HG02642 (cell line): ENCODE measurements around the gene KIAA0040.

Experiments used
- ATAC-seq: cut with Tn5 transposase; IDR thresholded peaks from one replicate; pipeline ENCODE4 v1.9.1; 2021; ENCODE audit warnings: mild to moderate bottlenecking; ENCODE audit not compliant: unreplicated experiment, poor library complexity

KIAA0040 gene

DNA sequence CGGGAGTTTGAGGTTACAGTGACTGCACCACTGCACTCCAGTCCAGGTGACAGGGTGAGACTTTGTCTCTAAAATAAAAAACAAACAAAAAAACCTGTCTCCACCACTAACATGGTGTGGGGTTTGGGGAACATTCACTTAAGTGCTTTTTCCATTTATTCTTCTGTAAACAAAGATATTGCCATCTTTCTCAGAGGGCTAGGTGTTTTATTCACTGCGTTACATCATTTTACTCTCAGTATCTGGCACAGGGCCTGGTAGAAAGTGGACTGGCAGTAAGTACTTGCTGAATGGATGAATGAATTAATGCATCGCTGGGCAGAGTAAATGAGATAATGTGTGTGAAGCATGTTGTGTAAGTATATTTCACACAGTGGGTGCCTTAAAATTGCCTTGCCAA lies 20.1 kb downstream of the KIAA0040 start:
- no peak for ATAC-seq

DNA sequence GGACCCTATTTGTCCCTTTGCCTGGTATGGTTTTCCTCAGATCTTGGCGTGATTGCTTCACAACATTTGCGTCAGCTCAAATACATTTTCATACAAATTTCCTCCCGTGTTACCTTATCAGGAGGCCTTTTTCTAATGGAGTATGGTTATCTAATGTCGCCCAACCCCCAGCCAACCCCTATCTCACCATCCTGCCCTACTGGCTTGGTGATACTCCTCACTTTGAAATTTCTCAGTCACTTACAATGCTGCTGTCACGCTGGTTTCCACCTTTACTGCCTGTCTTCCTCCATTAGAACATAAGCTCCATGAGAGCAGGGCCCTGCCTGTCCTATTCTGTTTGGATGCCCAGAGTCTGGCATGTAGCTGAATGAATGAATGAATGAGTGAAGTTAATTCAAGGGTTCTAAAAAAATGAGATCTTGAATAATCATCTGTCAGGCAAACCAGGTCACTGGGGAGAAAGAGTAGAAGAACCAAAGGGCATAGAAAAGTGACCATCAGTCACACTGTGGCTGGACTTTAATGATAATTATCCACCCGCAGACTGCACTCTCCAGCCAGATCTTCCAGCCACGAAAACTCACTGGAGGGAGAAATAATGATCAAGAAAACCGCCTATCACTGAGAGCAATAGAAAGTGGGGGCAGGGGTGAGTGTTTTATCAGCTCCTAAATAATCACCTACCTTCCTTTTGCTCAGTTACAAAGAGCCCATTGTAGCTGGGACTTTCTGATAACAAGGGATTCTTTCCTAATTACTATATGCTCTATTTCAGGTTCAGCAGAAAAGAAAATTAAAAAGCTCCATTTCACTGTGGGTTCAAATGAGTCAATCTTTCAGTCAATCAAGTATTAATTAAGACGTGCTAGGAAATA lies 21.3 kb downstream of the KIAA0040 start:
- ATAC-seq, result no peak

DNA sequence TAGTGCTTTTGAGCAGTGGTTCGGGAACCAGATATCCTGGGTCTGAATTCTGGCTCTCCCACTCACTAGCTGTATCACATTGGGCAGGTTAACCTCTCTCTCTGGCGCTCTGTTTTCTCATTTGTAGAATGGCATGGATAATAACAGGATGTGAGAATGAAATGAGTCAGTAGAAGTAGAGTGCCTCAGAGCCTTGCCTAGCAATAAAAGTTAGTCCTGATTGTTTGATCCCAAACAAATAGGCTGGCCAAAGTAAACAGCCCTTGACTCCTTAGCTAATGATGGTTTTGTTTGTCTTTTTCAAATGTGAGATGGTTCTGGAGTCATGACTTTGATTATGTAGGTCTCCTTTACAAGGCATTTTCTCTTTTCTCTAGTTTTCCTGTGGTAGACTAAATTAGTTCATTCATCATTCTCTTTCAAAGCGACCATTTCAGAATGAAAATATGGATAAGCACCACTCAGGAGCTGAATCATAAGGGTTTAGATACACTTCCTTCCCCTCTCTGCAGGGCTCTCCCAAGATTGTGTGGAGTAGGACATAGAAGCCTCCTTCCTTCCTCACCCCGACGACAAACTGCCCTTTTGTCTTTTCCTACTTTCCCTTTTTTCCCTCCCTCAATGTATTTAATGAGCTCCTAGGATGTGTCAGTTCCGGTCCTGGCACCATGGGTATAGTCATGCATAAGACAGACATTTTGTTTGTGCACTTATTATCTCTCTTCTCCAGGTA lies 23.1 kb downstream of the KIAA0040 start:
- no peak for ATAC-seq

DNA sequence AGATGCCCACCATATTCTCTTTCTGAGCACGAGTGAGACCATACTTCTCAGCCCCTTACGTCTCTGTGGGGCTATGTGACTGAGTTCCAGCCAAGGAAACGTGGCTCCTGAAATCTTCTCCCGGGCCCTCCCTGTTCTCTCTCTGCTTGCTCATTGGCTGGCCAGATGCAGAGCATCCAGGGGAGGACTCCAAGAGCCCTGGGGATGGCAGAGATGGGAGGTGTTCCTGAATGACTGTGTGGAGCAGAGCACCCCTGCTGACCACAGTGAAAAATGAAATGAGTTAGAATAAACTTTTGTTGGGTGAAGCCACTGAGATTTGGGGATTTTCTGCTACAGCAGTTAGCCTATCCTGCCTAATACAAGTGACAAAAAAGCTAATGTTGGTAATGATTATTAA lies 23.8 kb downstream of the KIAA0040 start:
- no peak for ATAC-seq

DNA sequence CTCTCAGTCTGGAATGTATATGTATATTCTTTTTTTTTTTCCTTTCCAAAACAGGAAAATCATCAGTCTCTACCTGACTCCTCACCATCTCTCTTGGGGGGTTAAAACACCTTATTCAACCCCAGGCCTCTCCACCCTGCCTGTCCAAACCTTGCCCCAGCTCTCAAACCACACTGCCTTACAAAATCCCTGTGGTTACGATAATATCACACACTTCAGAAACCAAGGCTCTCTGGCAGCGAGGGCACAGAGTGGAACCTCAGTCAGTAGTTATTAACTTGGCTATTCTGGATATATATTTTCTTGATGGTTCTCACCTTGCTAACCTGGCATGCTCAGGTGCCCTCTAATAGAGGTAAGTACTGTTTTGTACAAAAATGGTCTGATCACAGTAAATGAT lies 24.7 kb downstream of the KIAA0040 start:
- no peak for ATAC-seq

DNA sequence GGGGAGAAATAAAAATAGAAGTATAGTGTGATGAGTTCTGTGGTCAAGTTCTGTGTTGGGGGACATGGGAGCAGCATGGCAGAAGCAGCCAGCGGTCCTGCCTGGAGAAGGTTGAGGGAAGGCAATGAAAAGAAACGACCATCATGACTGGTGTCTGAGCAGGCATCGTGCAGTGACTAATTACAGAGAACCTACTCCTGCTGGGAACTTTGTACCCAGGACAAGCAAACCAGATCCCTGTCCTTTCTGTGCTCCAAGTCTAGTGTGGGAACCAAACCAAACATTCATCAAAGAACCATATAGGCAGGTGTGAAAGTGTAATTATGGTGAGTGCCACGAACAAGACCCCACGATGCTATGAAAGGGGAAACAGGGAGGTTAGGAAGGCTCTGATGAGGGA lies 25.8 kb downstream of the KIAA0040 start:
- ATAC-seq, result no peak

DNA sequence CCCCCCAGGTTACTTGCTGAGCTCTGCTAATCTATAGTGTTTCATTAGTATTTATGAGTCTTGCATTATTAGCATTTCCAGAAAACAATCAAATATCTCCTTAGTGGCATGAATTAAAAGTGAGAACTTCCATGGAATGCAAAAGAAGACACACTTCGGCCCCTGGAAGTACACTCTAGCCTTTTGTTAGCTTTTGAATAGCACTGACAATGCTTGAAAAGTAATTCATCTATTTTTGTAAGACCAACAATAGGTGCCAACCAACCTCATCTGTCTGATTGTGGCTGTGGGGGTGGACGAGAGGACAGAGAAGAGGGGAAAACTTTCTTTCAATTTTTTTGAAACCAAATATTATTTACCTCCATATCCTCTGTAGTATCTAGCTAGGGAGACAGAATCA lies 27.8 kb downstream of the KIAA0040 start:
- no peak for ATAC-seq

DNA sequence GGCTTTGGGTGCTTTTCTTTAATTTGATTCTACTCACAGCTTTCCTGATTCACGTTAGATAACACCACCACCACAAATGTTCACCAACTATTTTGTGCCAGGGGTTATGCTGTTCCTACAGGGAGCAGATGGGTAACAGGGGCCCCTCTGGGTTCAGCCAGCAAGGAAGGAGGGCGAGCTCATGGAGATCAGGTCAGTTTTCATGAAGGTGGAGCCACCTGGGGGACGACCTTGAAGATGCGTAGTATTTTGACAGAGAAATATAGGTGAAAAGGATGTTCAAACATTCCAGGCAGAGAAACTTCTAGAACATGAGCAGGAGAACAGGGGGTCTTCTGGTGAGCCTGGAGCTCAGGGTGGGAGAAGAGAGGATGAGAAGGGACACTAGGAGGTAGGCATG lies 28.9 kb downstream of the KIAA0040 start:
- ATAC-seq, result no peak

DNA sequence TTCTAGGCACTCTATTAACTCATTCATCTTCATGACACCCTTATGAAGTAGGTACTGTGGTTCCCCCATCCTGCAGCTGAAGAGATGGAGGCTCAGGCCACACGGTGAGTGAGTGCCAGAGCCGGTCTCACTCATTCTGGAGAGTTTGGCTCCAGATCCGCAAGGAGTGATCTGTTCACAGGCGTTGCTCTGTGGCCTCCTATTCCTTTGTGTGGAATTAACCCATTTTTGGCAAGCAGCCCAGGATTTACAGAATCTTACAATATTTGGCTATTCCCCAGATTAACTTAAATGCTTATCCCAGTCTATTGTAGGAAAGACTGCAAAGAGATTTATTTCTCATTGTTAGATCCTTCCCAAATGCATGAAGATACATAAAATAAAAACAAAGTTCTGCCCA lies 29.6 kb downstream of the KIAA0040 start:
- no peak for ATAC-seq

DNA sequence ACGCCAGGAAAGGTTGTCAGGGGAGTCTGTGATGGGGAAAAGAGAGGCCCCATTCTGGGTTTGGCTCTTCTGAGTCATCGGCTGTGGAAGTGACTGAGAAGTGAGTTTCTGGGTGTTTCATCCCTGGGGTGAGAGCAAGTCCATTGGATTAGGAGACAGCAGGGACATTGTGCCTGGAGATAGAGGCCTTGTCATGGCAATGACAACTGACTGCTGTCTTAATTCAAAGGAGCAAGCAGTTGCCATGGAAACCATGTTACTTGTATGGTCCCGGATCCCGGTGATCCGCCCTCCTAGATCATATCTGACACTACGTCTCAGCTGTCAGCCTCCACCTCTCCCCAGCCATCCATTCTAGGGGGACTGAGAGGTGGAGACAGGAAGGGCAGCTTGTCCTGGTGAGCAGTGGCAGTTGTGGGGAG lies 34.4 kb downstream of the KIAA0040 start:
- no peak for ATAC-seq

DNA sequence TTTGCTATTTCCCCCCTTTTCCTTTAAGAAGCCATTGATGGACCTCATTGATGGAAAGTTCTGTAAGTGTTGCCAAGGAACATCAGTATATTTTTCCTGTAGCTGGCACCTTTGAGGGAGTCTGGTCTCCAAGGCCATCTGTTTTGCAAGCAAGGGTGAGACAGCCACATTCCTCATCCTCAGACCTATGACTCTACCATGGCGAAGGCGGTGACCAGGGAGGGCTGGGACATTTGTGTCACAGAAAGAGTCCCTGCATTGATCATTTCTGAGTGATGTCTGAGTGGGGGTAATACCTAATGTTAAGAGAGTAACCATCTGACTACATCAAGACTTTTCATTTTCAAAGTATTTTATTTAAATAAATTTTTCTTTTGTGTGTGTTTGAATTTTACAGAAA lies 35.4 kb downstream of the KIAA0040 start:
- ATAC-seq, result no peak

DNA sequence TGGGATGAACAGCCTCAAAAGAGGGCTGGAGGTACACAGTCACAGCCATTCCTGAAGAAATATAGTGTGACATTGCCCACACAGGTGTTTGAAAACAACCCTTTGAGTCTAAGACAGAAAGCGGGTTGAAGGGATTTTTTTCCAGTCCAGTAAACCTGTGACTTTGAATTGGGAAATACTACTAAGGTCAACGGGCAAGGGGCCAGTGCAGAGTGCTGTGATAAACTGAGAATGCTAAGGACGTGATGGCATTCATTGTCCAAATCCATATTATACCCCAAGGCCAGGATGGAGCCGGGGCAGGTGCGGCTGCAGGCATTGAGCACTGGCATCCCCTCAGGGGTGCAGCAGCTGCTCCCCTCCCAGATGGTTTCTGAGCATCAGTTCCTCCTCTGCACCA lies 36.6 kb downstream of the KIAA0040 start:
- ATAC-seq, result no peak

DNA sequence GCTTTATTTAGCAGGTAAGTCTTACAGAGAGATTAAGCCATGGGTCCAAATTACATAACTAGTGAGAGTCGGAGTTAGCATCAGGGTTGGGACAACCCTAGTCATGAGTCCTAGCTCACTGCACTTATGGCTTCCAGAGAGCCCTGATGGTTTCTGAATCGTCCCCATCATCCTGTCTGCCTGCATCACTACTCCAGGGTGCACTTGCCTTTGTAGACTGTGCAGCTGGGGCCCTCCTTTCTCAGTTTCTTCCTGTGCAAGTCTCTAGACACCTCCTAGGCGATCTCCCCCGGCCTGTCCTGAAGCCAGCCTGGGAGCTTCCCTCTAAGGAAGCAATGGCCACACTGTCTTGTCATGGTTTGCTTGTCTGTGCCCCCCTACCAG lies 37.1 kb downstream of the KIAA0040 start:
- no peak for ATAC-seq

DNA sequence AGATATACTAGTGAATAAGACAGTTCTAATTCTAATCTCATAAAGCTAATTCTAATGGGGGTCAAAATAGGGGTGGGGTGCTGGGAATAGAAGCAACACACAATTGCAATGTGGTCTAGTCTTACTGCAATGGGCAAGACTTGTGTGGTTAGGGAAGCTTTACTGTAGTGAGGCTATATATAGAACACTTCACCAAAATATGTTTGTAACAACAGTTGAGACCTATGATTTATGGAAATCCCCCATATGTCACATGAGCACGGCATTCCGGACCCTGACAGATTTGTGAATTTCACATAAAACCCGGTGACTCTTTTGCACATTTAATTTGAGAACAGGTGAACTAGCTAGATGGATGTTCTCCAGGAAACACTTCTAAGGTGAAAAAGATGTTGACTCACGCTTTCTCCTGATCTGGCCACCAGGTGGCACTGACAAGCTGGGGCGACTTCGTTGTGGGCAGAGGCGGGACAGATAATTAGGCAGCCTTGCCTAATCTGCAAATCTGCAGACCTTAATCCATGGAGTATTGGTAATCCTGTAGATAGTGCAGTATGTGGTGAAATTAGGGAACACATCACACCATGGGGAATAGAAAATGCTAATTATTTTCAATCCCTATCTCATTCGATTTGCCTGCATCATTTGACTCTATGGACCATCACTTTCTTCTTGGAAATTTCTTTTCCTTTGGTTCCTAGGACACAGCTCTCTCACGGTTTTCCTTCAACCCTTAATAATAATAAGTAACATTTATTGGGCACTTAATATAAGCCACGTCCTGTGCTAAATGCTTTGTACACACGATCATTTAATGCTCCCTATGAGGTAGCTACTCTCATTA lies 37.7 kb downstream of the KIAA0040 start:
- peak; percentile 47 for ATAC-seq

DNA sequence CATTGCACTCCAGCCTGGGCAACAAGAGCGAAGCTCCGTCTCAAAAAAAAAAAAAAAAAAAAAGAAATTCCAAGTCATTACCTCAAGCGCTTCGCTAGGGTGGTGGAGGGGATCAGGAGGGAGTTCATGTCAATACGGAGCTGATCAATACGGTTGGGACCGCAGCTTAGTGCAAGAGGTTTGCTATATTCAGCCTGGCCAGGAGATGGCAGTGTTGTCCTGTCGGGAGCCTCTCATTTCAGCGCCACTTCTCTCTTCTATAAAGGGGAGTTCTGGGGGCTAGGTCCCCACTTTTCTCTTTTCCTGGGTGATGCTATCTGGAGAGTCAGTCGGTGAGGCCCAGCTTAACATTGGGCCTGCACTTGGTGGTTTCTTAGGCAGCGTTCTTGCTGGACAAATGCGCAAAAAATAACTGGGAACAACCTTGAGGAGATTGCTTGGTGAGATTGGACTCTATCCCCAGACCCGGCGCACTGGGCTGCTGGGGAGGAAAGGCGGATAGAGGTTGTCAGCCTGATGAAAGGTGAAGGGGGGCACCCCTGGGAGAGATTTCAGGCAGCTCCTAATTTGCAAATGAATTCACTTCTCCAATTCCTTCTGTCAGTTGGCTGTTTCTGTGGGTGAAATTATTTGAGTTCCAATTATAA lies 40.4 kb downstream of the KIAA0040 start:
- ATAC-seq, result no peak

DNA sequence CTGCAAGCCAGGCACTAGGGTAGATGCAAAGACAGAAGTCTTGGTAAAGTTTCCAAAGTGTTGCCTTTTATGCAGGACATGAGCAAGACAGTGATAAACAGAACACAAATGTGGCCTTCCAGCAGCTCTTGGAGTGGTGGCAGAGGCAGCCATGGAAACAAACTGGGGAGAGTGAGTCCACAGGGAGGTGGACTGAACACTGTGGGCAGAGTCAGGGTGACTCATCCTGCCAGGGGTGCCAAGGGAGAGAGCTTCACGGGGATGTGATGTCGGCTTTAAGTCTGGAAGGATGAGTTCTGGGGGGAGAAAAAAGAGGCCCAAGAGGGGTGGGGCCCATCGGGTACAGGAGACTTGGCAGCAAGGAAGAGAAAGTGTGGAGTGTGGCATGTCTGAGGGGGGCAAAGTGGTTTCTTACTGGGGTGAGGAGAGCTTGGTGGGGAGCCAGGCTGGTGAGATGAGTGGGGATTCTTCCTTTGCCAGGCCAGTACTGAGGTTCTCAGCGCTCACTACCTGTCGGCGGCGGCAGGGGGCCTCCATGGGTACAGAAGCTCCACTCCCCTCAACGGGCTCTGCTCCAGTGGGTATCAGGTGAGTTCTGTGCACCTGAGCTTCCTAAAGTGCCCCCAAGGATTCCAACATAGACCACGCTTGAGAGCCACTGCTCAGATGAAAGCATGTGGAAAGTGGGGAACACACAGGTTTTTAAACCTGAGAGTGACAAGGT lies 41.8 kb downstream of the KIAA0040 start:
- ATAC-seq, result no peak

DNA sequence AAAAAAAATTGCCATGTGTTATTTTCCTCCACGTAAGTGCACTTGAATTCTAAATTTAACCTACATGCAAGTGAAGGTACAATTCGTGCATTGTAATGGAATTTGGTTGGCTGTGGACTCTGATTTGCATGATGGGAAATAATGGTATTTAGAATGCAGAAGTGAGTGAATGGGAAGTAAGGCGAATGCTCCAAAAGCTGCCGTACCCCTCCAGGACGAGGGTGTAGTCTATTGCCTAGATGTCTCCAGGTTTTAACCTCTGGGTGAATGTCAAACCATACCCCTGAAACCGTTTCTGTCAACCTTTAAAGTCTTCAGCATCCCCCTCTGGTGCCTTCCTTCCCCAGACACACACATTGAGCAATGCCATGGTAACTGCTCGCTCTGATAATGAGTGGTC lies 44.5 kb downstream of the KIAA0040 start:
- ATAC-seq, result no peak

DNA sequence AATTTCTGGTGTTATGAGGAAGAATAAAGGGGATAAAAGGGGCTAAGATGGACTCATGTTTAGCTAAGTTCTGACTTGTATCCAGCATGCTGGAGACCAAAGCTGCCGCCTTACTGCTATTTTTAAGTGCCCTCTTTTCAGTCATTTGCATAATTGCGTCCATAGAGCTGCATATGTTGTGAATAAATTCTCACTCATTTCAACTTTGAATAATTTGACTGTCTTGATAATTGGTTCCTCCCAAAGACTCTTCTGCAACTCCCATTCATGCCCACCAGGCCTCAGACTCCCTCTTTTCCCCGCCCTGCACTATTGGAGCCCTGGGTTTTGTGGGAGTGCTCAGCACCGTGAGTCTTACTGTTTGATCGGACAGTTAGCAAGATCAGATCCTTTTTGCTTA lies 45.0 kb downstream of the KIAA0040 start:
- ATAC-seq, result no peak

DNA sequence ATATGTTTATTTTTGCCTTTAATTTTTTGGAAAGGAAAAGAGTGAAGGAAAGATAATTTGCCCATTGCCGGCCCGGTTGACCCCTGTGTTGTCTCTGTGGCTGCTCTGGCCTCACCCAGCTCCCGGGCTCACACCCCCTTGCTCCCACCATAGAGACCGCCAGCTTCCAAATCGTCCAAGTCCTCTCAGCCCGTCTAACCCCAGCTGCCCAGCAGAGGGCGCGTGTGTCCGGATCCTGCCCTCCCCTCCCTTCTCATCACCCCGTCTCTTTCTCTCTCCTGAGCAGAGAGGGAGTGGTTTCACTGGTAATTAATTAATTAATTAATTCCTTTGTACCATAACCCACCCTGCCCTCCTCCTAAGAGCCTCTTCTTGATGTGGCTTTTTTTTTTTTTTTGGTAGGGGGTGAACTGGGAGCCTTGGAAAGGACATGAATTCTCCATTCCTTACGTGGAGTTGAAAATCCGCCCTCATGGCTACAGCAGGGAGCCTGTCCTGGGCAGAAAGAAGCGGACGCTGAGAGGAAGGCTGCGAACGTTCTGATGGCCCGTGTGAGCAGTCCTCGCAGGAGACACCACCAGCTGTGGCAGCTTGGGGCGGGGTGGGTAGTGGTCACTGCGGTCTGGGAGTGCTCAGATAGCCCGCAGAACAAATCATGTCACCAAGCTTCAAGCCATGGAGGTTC lies 45.9 kb downstream of the KIAA0040 start:
- ATAC-seq, result no peak
